SK-N-MC (cell line): ENCODE data around the gene DIRAS2.

Experiments
- EZH2 ChIP-seq: fragments of 200-600 bp; sonication (generic); IDR thresholded peaks from one replicate; pipeline ENCODE4 v1.6.1; 2017; ENCODE audit warnings: antibody characterized with exemption
- FOXP2 ChIP-seq: optimal IDR thresholded peaks from 2 replicates; pipeline ENCODE3; 2011; ENCODE audit warnings: mild to moderate bottlenecking, moderate library complexity; ENCODE audit not compliant: insufficient read depth; ENCODE audit errors: extremely low read length, control extremely low read depth
- POLR2AphosphoS5 ChIP-seq: IDR thresholded peaks from 2 replicates; pipeline ENCODE4 v1.6.1; 2012; ENCODE audit warnings: mild to moderate bottlenecking, low read depth, low read length, borderline replicate concordance

DNA sequence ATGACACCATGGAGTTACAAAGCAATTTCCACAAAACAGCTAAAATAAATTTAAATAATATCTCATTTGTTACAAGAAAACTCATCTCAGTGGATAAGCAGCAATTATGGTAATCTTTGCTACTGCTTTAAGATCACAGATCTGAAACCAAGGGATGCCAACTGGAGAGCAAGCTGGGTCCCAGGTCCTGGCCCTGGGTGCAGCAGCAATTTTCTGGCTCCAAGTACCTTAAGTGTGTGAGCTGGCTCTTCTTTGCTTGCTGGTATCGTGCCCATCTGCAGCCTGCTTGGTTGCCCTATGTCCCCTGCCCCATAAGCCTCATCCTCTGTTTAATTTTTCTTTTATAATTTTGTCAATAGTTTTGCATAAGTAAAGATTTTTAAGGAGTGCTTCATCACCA, 41.5 kb upstream of the DIRAS2 start:
- no peak for TF ChIP-seq POLR2AphosphoS5
- no peak for TF ChIP-seq FOXP2
- no peak for TF ChIP-seq EZH2
